ENCODE results near the gene ATP5IF1. TPM values are rescaled to one million over a fixed set of nuclear protein-coding genes. Genes with fewer than 3 reads are reported as not detected.

Gene ATP5IF1
- total and polyA plus RNA-seq, 10 of the 15 experiments (the other 5 are each of a cell fraction or from before 2014, with no cell fraction given): 253 to 1,210 (median 418) TPM

DNA sequence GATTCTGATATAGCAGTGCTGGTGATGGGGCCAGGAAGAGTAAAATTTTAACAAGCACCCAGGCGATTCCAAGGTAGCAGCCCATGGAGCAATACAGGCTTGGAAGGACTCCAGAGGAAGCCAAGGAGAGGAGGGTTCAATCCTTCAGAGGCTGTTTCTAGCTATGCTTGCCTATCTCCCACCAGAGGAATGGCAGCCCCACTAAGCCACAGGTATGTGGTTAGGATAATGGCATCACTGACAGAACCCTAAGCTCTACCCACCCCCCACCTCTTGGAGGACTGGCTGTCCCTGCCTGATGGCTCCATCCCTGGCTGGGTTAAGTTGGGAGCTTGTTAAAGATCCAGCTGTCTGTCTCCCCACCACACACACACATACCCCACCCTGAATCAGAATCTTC lies 40.1 kb upstream of the ATP5IF1 start (continued):
- TF ChIP-seq CHD4 (IDR thresholded peaks at IDR 0.05): no peak

DNA sequence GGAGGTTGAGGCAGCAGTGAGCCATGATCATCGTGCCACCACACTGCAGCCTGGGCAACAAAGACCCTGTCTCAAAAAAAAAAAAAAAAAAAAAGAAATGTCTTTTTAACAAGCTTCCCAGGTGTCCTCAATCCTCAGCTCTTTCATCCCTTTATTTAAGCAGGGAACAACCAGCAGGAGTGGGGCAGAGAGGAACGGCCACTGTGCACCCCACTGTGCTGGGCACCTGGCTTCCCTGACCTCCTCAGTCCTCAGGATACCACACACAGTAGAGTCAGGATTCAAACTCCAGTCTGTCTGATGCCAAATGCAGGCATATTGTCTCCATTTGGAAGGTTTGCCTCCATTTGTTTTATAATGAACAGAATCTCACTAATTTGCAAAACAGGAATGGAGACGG lies 39.6 kb upstream of the ATP5IF1 start:
- Histone ChIP-seq H3K36me3 (ENCODE audit: control insufficient read depth in 2 of 2, insufficient read depth in 2 of 2, low read length in 1 of 2) (peaks cover 14 to 20% of the 10 kb centered on the region in 2 experiments), H3K27me3 (replicated peaks in 1 of 2; ENCODE audit: control insufficient read depth in 2 of 2, insufficient read depth in 2 of 2, low read length in 1 of 2) (no peaks in the 10 kb centered on the region), H2AFZ (ENCODE audit: control insufficient read depth, low read depth, low read length) (no peak overlapping the region), H3K4me2 (ENCODE audit: control insufficient read depth, insufficient read depth) (no peak overlapping the region), H3K4me1 (ENCODE audit: control insufficient read depth, insufficient read depth, low read length) (peaks cover 43% of the 10 kb centered on the region), H3K9me3 (replicated peaks; ENCODE audit: control insufficient read depth, insufficient read depth, low read length) (peaks cover 2% of the 10 kb centered on the region; the same call in 2 of the 3 replicates), H4K20me1 (ENCODE audit: control insufficient read depth, insufficient read depth) (no peaks in the 10 kb centered on the region), H3K4me3 (no peak overlapping the region), H3K27ac (ENCODE audit: control insufficient read depth, insufficient read depth) (no peak overlapping the region), H3K79me2 (ENCODE audit: control insufficient read depth, insufficient read depth, low read length) (no peaks in the 10 kb centered on the region), H3K9ac (ENCODE audit: control insufficient read depth, insufficient read depth, low read length) (no peak overlapping the region)
- intact Hi-C loops (cut with micrococcal nuclease; ENCODE audit: unreplicated experiment) (no loop called here), in situ Hi-C loops (cut with MboI) (no loop called here)
- DNase-seq (ENCODE audit: low read depth, low spot score): no peak
- RAD21 ChIA-PET (ENCODE audit: unreplicated experiment): interaction anchor here (0.6 to 1.5 kb wide), 7 partner anchors 9 to 704 kb away, joined by 3 to 5 read pairs (median 4); partner anchors contain the start of gene PTAFR
- CTCF ChIA-PET: interaction anchor here (1.0 to 3.0 kb wide), 6 partner anchors 9 to 104 kb away, joined by 4 to 13 read pairs (median 6); partner anchors contain the start of gene PTAFR
- no peak for FAIRE-seq
- POLR2A ChIA-PET: interaction anchor here (0.5 to 1.6 kb wide), 9 partner anchors 11 to 383 kb away, joined by 3 to 8 read pairs (median 4); partner anchors contain the start of gene PTAFR
- TF ChIP-seq MTA3 (IDR thresholded peaks at IDR 0.05; ENCODE audit: borderline replicate concordance, low read length): 0 out of 2 replicates have a peak, but pooled peaks have one; percentile 9
- no peak for TF ChIP-seq MYB (IDR thresholded peaks at IDR 0.05; ENCODE audit: borderline replicate concordance, low read depth, low read length)
- BruUV-seq (replicated peaks): no TSS peak
- no peak for ATAC-seq
- SMC1A ChIA-PET (ENCODE audit: uncharacterized antibody, unreplicated experiment): interaction anchor here (0.7 to 22.7 kb wide), 10 partner anchors 9 to 153 kb away, joined by 3 to 445 read pairs (median 6); partner anchors contain the start of gene EYA3
- WGBS (ENCODE audit: insufficient coverage, insufficient replicate concordance, low lambda C conversion rate, missing lambda C conversion rate): 97% methylated on average over 2 of the region's 3 CpGs
